ACC112 (cell line): Measurements from ENCODE around the gene ENTPD3.
"Not testable (repeated sequence)": the region's sequence is repeated elsewhere in the genome, so short reads cannot be mapped to it uniquely, and the experiment has no call there.

Experiments used
- H2AFZ ChIP-seq: fragments of 200-600 bp; sonication (generic); one replicate; pipeline ENCODE4 v1.6.0; 2017; ENCODE audit warnings: antibody characterized with exemption, low read length; ENCODE audit not compliant: unreplicated experiment
- H3K27ac ChIP-seq: fragments of 200-600 bp; sonication (generic); 2 replicates; pipeline ENCODE4 v1.5.1; 2014; ENCODE audit warnings: low read depth, mild to moderate bottlenecking, antibody characterized with exemption, low read length, moderate library complexity
- H3K27me3 ChIP-seq: fragments of 200-600 bp; sonication (generic); 2 replicates; pipeline ENCODE4 v1.6.1; 2014; ENCODE audit warnings: mild to moderate bottlenecking, antibody characterized with exemption, low read length, moderate library complexity, mixed read lengths; ENCODE audit not compliant: insufficient read depth
- H3K36me3 ChIP-seq: fragments of 200-600 bp; sonication (generic); 2 replicates; pipeline ENCODE4 v1.6.1; 2016; ENCODE audit warnings: mild to moderate bottlenecking, antibody characterized with exemption, low read length, moderate library complexity, mixed read lengths; ENCODE audit not compliant: insufficient read depth
- H3K4me1 ChIP-seq: fragments of 200-600 bp; sonication (generic); one replicate; pipeline ENCODE4 v1.6.1; 2016; ENCODE audit warnings: low read length, mixed read lengths; ENCODE audit not compliant: insufficient read depth, unreplicated experiment, control insufficient read depth
- H3K4me3 ChIP-seq: fragments of 200-600 bp; sonication (generic); 2 replicates; pipeline ENCODE4 v1.5.1; 2014; ENCODE audit warnings: mild to moderate bottlenecking, low read depth, low read length
- H3K79me2 ChIP-seq: fragments of 200-600 bp; sonication (generic); one replicate; pipeline ENCODE4 v1.6.0; 2016; ENCODE audit warnings: low read length; ENCODE audit not compliant: control insufficient read depth, unreplicated experiment, insufficient read depth

ENTPD3 gene

DNA sequence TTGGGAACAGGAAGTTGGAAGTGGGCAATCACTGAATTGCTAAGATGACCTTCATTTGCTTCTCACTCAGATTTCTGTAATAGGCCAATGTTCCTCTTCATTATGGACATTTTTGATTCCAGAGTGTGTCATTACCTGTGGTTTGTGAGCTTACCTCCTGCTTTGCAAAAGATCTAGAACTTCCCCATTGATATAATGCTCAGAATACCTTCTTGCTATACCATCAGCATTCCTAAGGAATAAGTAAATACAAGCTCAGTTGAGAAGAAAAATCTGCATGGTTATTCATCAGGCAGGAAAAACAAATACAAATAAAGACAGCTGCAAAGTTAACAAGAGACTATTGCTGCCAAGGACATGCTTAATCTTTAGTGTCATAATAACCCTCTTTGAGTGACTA is 64.6 kb downstream of the ENTPD3 start:
- H3K27ac ChIP-seq, result no peak overlapping the region
- no peak overlapping the region for H2AFZ ChIP-seq
- H3K4me1 ChIP-seq, result peaks cover 9% of the 10 kb centered on the region
- no peaks in the 10 kb centered on the region for H3K27me3 ChIP-seq
- peaks cover 4% of the 10 kb centered on the region for H3K79me2 ChIP-seq
- no peak overlapping the region; the same call in 1 of the 2 replicates for H3K4me3 ChIP-seq
- H3K36me3 ChIP-seq, result no peaks in the 10 kb centered on the region

DNA sequence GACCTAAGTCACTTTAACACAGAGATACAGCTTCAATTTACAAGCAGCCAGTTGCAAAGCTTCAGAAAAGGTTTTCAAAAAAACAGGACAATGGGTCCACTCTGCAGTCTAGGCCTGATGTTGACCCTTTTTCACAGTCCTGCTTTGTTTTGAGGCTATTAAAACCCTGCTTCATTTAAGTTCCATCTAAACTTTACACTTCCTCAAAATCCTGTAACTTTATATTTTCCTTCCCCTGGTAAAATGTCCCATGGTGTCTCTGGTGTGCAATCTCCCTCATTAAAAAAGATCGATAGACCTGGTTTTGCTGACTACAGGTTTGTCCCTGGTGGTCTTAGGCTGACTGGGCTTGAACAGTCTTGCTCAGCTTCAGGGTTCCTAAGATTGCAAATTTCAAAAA is 65.1 kb downstream of the ENTPD3 start:
- Histone ChIP-seq H3K4me1 (peaks cover 9% of the 10 kb centered on the region), H3K79me2 (peaks cover 4% of the 10 kb centered on the region), H2AFZ (no peak overlapping the region), H3K27ac (no peak overlapping the region), H3K36me3 (no peaks in the 10 kb centered on the region), H3K4me3 (peak overlapping the region; percentile 84), H3K27me3 (no peaks in the 10 kb centered on the region)

DNA sequence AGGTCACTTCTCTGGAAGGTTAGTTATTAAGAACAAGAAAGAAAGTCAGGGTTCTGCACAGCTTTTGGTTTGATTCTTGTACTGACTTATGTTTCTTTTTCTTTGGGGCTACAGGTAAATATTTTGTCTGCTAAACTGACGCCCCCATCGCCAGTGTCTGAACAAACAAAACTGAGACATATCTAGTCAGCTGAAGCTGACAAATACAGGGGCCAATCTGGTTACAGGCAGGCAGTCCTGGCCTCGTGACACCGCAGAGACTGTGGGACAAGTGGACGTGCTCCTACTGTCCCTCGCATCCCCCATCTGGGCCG is 65.5 kb downstream of the ENTPD3 start:
- Histone ChIP-seq H3K27ac (peak overlapping the region; percentile 58; the same call in 1 of the 2 replicates), H3K36me3 (no peaks in the 10 kb centered on the region), H3K79me2 (peaks cover 8% of the 10 kb centered on the region), H3K4me3 (peak overlapping the region; percentile 84), H3K27me3 (no peaks in the 10 kb centered on the region), H3K4me1 (peaks cover 9% of the 10 kb centered on the region), H2AFZ (peak overlapping the region; percentile 91)

DNA sequence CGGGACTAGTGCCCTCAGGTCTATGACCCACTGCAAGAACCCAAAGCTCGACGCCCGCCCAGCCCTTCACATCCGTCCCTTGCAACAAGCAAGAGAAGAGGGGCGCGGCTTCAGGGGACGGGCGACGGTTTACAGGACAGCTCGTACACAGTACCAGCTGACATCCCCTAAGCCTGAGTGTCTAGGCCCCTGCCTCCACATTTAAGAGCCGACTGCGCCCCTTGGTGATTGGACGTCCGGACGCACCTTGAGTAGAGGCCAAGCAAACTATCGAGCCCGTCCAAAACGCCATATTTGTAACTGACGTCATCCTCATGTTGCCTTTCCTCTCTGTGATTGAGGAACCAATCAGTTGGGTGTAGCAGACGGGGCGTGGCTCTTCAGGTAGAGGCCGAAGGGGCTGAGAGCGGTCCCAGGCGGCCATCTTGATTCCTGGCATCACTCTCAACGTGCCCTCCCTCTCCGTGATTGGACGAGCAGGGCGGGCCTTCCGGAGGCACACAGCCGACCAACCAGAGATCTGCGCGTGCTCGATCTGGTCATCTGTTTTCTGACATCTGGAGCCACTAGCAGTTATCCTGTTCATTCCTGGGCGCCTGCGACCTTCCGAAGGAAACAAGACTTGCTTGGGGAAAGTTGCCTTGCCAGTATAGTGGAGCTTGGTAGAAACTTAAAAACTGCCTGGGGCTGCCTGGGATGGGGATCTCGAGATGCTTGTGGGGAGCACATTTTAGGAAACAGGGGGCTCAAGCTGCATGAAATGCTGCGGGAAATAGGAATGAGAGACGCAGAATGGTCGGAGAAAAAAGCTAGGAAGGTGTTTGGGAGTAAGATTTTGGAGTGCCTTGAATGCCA is 66.1 kb downstream of the ENTPD3 start:
- H2AFZ ChIP-seq, result peak overlapping the region; percentile 93
- peak overlapping the region; percentile 58 for H3K27ac ChIP-seq
- no peaks in the 10 kb centered on the region for H3K27me3 ChIP-seq
- H3K79me2 ChIP-seq, result peaks cover 14% of the 10 kb centered on the region
- H3K36me3 ChIP-seq, result peaks cover 3% of the 10 kb centered on the region; the same call in 1 of the 2 replicates
- peaks cover 9% of the 10 kb centered on the region for H3K4me1 ChIP-seq
- peak overlapping the region; percentile 84 for H3K4me3 ChIP-seq

DNA sequence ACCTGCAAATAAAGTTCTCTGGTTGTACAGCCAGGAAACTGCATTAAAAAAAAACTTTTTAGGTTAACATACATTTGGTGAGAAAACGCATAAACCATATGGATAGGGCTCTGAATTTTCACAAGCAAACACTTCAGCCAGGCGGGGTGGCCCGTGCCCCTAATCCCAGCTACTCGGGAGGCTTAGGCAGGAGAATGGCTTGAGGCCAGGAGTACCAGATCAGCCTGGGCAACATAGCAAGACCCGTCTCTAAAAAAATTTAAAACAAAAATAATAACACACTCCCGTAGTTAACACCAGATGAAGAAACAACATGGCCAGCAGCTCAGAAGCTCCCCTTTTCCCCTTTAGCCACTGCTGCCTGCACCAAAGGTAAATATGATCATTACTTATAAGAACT is 66.9 kb downstream of the ENTPD3 start:
- Histone ChIP-seq H3K4me3 (peak overlapping the region; percentile 84), H3K27me3 (no peaks in the 10 kb centered on the region), H3K27ac (no peak overlapping the region), H2AFZ (peak overlapping the region; percentile 93), H3K79me2 (peaks cover 22% of the 10 kb centered on the region), H3K36me3 (peaks cover 9% of the 10 kb centered on the region; the same call in 1 of the 2 replicates), H3K4me1 (peaks cover 17% of the 10 kb centered on the region)

DNA sequence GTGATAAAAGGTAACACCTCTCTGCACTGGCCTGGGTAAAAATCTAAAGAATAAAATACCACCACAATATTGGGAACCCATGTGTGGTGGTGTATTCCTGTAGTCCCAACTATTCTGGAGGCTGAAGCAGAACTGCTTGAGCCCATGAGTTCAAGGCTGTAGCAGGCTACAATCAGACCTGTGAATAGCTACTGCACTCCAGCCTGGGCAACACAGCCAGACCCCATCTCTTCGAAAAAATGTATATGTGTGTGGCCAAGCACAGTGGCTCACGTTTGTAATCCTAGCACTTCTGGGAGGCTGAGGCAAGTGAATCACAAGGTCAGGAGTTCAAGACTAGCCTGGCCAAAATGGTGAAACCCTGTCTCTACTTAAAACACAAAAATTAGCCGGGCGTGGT is 68.3 kb downstream of the ENTPD3 start:
- H2AFZ ChIP-seq, result no peak overlapping the region
- peaks cover 19% of the 10 kb centered on the region for H3K36me3 ChIP-seq
- H3K27ac ChIP-seq, result no peak overlapping the region
- peaks cover 34% of the 10 kb centered on the region for H3K79me2 ChIP-seq
- H3K4me3 ChIP-seq, result no peak overlapping the region
- no peaks in the 10 kb centered on the region for H3K27me3 ChIP-seq
- H3K4me1 ChIP-seq, result peaks cover 28% of the 10 kb centered on the region

DNA sequence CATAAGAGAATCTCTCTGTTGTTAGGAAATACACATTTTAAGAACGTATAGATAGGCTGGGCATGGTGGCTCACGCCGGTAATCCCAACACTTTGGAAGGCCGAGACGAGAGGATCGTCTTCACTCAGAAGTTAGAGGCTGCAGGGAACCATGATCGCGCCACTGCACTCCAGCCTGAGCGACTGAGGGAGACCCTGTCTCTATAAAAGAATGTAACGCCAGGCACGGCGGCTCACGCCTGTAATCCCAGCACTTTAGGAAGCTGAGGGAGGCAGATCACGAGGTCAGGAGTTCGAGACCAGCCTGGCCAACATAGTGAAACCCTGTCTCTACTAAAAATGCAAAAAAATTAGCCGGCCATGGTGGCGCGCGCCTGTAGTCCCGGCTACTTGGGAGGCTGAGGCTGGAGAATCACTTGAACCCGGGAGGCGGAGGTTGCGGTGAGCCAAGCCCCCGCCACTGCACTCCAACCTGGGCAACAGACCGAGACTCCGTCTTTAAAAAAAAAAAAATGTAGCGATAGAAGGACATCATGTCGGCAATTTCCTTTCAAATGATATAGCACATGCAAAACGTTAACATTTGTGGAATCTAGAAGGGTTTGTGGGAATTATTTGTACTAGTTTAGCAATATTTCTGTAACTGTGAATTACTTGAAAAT is 69.4 kb downstream of the ENTPD3 start:
- peak overlapping the region; percentile 78 for H3K27ac ChIP-seq
- H3K27me3 ChIP-seq, result no peaks in the 10 kb centered on the region
- H3K36me3 ChIP-seq, result peaks cover 26% of the 10 kb centered on the region
- H2AFZ ChIP-seq, result peak overlapping the region; percentile 99
- peaks cover 34% of the 10 kb centered on the region for H3K79me2 ChIP-seq
- peaks cover 30% of the 10 kb centered on the region for H3K4me1 ChIP-seq
- H3K4me3 ChIP-seq, result peak overlapping the region; percentile 94

DNA sequence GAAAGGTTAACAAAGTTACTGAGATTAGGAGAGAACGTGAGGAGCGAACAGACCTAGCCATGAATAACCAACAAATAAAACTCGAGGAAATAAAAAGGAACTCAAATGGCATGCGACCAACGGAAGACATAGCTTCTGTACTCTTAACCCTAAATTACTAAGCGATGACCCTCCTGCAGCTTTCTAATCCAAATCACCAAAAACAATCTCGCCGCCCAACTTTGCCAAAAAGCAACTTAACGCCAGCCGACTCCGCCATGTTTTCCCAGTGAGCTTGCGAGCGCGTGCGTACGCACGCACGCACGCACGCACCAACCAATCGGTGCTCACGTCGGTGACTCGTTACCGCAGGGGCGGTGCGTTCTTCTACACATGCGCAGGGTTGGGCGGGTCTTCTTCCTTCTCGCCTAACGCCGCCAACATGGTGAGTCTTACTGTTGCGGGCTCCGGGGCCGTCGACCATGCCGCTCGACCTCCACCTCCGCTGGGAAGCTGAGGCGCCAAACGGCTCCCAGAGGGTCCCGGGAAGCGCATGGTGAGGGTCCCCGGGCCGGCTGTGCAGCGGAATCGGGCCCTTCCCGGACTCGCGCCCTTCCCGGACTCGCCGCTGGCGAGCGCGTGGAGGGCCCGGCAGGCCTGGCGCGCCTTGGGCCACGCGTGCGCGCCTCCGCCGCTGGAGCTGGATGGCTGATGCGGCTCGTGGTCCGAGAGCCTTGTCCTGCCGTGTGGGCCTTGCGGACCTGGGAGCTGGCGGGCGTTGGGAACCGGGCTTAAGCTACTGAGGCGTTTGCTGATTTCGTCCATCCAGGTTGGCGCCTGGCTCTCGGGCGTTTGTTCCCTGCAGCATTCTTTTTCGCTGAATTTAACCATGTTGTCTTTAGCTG is 70.2 kb downstream of the ENTPD3 start, which contains the start of gene RPL14:
TSS of gene RPL14 (plus strand) at position 400 of the 884 bp plus-strand sequence. CDS start at position 533, 133 bp downstream.
- H3K36me3 ChIP-seq, result peaks cover 31% of the 10 kb centered on the region
- peak within 1 kb of the TSS; percentile 99 for H2AFZ ChIP-seq
- peaks cover 23% of the 10 kb centered on the region for H3K4me1 ChIP-seq
- peaks cover 34% of the 10 kb centered on the region for H3K79me2 ChIP-seq
- H3K27ac ChIP-seq, result peak within 1 kb of the TSS; percentile 78
- H3K27me3 ChIP-seq, result no peaks in the 10 kb centered on the region
- H3K4me3 ChIP-seq, result peak within 1 kb of the TSS; percentile 94

DNA sequence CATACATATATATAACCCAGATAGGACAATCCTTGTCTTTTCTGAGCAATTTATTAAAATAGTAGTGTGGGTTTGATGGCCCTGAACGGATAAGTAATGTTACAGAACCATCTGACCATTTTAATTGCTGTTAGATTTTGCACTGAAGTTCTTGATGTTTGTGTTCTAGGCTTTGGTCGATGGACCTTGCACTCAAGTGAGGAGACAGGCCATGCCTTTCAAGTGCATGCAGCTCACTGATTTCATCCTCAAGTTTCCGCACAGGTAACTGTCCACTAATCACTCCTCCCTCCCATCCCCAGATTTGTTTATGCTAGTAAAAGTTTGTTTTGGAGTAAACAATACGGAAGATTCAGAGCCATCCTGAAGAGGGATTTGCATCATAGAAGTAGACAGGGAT is 71.5 kb downstream of the ENTPD3 start:
- Histone ChIP-seq H2AFZ (no peak overlapping the region), H3K4me3 (peak overlapping the region; percentile 94), H3K27ac (peak overlapping the region; percentile 78; the same call in 1 of the 2 replicates), H3K4me1 (peaks cover 20% of the 10 kb centered on the region), H3K36me3 (peaks cover 33% of the 10 kb centered on the region), H3K27me3 (no peaks in the 10 kb centered on the region), H3K79me2 (peaks cover 30% of the 10 kb centered on the region)

DNA sequence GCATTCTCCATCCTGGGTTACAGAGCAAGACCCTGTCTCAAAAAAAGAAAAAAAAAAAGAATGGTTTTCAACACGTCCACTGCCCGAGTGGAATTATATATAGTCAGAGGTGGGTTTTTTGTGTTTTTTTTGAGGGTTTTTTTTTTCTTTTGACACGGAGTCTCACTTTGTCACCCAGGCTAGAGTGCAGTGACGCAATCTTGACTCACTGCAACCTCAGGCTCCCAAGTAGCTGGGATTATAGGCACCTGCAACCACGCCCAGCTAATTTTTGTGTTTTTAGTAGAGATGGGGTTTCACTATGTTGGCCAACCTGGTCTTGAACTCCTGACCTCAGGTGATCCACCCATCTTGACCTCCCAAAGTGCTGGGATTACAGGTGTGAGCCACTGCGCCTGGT is 73.5 kb downstream of the ENTPD3 start:
- H3K27me3 ChIP-seq, H2AFZ ChIP-seq, H3K4me3 ChIP-seq, H3K27ac ChIP-seq: not testable (repeated sequence)
- Histone ChIP-seq H3K79me2 (peaks cover 30% of the 10 kb centered on the region), H3K4me1 (peaks cover 20% of the 10 kb centered on the region), H3K36me3 (peaks cover 37% of the 10 kb centered on the region)
